HG03565 (cell line): ENCODE data around the gene WNT11.

Experiments used
- ATAC-seq: cut with Tn5 transposase; IDR thresholded peaks from one replicate; pipeline ENCODE4 v1.9.1; 2021; ENCODE audit warnings: mild to moderate bottlenecking, moderate library complexity; ENCODE audit not compliant: unreplicated experiment

WNT11 gene

DNA sequence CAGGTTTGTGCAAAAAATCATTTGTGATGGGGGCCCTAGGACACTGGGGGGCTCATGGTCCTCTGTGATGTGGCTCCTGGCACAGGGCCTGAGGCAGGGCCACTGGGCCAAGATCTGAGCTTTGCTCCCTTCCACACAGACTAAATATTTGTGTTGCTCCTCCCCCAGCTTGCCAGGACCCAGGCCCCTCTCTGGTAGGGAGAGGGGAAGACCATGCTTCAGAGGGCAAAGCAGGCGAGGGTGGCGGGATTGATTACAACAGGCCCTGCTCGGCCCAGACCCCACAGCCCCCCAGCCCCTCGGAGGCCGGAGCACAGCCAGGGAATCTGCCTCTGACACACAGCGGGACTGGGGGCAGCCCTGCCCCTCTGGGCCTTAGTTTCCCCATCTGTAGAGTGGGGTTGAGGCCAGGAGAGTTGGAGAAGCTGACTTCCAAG lies 29.0 kb downstream of the WNT11 start:
- no peak for ATAC-seq

DNA sequence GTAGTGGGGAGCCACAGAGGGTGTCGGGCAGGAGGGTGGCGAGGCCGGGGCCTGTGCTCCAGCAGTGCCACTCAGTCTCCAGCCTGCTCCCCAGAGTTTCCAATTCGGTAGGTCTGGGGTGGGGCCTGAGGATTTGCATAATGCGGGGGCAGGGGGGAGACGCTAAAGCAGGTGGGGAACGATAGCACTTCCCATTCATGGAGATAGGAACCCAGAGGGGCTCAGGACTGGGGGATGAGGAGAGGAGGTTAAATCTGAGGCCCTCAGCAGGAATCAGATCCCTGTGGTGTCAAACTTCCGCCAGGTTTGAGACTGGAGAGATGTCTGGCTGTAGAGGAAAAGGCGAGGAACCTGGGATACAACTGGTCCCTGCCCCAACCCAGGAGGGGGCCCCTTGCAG lies 29.8 kb downstream of the WNT11 start:
- ATAC-seq, result no peak

- no peak for ATAC-seq
Measured at GRCh38 chr11:76175783-76176182, 30.5 kb downstream of the WNT11 start.

DNA sequence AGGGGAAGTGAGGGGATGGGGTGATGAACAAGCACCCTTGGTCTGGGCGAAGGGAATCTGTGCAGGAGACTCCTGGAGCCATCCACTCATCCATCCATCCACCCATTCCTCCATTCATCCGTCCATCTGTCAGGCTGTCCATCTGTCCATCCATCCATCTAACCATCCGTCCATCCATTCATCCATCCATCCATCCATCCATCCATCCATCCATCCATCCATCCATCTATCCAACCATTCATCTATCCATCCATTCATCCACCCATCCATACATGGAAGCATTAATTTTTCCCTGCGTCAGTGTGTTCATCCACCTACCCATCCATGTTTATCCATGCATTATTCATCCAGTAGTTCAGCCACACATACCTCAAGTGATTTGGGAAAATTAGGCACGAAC lies 32.0 kb downstream of the WNT11 start:
- no peak for ATAC-seq

DNA sequence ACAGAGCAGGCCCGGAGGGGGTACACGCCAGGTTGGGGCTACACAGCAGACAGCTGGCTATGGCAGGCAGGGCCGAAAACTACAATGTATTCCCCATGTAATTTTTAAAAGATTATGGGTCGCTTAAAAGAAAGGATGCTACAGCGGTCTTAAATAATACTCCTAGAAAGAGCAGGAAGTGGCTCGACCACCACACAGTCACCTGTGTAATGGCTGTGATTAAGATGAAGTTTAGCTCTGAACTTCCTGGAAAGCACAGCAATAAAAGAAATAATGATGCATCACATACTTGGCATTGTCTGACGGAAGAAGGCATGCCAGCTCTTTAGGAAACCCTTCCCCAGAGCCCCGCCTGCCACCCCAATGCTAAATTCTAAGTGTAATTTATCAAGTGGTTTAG lies 32.6 kb downstream of the WNT11 start:
- ATAC-seq, result no peak

DNA sequence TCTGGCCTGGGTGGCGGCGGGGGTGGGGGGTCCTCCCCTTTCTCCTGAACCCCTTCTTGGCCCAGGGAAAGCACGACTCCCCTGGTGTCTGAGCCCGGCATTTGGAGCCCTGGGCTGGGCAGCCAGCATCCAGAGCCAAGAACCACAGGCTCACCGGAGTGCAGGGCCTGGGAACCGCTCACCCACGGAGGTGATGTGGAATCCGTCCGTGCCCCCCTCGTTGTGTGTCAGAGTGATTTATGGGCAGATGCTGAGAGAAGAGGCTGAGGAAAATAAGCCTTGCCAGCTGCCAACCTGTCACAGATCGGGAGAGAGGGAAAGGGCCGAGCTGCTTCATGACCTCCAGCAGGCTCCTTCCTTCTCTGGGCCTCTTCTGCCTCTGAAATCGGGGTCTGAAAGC lies 33.7 kb downstream of the WNT11 start:
- ATAC-seq, result no peak

GRCh38 chr11:76170468-76170867 lies 35.8 kb downstream of the WNT11 start:
- no peak for ATAC-seq

DNA sequence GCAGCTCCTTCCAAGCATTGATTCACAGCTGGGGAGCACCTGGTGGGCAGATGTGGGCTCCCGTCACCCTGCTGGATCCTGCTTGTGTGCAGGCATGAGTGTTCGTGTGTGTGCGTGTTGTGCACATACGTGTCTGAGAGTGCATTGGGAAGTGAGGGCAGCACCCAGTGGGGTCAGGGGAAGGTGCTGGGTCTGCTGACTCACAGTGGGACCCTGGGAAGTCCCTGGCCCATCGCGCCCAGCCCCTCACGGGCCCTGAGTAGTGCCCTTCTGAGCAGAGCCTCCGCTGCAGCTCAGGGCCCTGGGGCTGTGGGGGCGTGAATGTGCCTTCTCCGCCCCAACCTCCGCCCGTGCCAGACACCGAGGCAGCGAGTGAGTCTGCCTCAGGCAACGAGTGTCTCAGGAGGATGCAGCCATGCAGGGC lies 36.8 kb downstream of the WNT11 start:
- no peak for ATAC-seq

- no peak for ATAC-seq
Measured at GRCh38 chr11:76167590-76167989, 38.7 kb downstream of the WNT11 start.

DNA sequence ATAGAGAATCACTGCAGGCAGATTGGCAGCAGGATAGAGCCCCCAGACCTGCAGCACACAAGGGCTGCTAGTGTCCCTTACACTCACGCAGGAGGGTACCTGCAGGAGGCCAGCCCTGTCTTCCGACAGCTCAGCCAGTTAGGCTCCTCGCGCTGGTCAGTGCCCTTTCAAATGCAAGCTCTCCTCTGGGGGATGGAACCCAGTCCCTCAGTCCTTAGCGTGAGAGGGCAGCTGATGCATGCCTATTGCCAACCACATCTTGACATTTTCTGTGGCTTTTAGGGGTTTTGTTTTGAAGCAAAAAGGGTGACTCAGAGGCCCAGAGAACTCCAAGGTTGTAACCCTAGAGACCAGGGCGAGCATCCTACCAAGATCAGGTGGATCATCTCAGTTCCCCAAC lies 40.0 kb downstream of the WNT11 start:
- ATAC-seq, result peak; percentile 49

GRCh38 chr11:76164861-76165751 lies 41.2 kb downstream of the WNT11 start:
- ATAC-seq, result no peak

DNA sequence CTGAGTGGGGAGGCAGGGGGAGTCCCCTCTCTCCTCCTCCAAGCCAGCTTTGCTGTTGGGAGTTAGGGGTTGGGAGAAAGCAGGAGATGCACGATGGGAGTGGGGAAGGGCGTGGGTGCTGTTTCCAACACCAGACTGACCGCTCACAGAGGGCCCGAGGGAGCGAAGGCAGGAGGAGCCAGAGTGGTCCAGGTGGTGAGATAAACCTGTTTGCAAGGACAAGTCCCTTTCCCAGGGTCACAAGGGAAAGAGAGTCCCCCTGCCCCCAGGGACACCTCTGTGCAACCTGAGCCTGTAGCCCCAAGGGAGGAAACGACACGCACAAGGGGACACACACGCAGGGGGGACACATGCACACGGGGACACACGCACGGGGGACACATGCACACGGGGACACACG lies 42.2 kb downstream of the WNT11 start:
- ATAC-seq, result no peak

DNA sequence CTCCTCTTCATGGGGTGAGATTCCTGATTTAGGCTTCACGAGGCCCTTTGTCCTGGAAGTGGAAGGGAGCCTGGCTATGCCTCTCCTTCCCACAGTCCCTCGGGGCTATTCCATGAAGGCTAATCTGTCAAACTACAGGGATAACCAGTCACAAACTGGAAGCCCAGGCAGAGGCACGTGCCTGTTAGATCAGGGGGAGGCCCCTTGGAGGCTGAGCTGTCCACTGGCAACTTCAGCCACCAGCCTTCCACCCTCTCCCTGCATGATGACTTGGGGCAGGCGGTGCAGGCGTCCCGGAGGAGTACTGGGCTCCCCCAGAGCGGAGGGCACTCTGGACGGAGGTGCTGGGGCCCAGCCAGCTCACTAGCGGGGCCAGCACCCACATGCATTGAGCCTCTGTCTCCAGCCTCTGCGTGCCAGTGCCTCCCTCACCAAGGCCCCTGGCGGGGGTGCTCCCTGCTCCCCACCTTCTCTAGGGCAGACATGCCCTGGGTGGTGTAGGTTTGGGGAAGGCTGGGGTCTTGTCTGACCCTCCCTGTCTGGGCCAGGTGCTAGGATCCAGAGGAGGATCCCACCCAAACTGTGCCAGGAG lies 42.9 kb downstream of the WNT11 start:
- no peak for ATAC-seq

GRCh38 chr11:76162336-76163288 lies 43.7 kb downstream of the WNT11 start:
- ATAC-seq, result no peak

GRCh38 chr11:76161261-76161961 lies 44.9 kb downstream of the WNT11 start:
- no peak for ATAC-seq

DNA sequence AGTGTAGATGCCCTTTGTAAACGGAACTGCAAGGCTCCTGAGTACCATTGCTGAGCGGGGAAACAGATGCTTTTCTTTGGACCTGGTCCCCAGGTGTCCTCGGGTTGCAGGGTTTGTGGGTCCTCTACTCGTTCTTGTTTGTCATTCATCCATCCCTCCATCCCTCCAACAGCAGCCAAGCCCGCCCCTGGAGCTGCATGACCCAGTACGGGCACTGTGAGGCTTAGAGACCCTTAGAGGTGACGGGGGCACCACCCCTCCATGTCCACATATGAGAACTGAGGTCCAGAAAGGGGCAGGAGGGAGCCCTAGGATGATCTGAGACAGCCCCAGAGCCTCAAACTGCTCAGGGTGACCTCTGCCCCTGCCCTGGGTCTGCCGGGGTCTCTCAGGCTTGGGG lies 45.4 kb downstream of the WNT11 start:
- ATAC-seq, result no peak

- no peak for ATAC-seq
Measured at GRCh38 chr11:76159983-76160661, 46.2 kb downstream of the WNT11 start.

- ATAC-seq, result no peak
Measured at GRCh38 chr11:76159303-76159937, 46.9 kb downstream of the WNT11 start.

DNA sequence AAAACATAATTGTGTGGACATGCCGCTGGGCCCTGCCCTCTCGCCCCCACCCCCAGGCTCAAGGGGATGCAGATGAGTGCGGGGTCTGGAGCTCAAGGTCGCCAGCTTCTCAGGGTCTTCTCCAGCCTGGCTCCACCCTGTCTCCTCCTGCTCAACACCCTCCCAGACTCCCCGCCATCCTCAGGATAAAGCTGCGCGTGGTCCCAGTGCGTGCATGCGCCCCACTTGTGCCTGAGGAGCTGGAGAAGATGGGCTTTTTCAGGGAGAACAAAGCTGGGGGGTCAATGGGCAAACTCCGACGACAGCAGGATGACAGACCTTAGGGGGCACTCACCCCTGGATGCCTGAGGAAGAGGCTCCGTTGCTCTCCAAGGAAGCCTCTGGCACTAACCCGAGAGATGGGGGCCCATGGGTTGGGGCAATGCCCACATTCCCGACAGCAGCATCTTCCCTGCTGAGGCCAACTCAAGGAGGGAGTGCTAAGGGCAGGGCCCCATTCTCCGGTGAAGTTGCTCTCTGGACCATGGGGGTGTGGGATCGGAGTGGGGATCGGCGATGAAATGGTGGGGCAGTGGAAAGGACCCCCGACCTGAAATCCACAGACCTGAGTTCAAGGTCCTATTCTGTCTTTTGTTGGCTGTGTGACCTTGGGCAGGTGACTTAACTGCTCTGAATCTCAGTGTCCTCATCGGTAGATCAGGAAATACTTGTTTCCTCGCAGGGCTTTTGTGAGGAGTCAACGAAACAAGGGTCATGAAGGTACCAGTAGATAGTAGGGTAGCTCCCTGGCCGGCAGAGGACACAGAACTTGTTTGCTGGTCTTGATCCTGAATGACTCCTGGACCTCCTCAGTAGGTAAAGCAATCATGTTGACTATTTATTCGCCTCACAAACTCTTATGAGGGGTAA lies 47.7 kb downstream of the WNT11 start:
- ATAC-seq, result no peak
